K562 (cell line): ENCODE data around the gene ANKMY2. TPM values are rescaled to one million over a fixed set of nuclear protein-coding genes. Genes with fewer than 3 reads are reported as not detected.
A peak's percentile ranks its signal among the peaks of the same experiment; 100 is the strongest.

Experiments
- CUX1 ChIP-seq: fragments of 200-800 bp; sonication (Bioruptor generic); IDR thresholded peaks from 2 replicates; pipeline ENCODE4 v1.6.1; 2016; ENCODE audit warnings: missing genetic modification characterization, missing compliant biosample characterization
- RB1 ChIP-seq: fragments of 450-650 bp; IDR thresholded peaks from 2 replicates; pipeline ENCODE4 v1.6.1; 2017; ENCODE audit warnings: low read depth, mild to moderate bottlenecking
- SIRT6 ChIP-seq: IDR thresholded peaks from one replicate; pipeline ENCODE4 v1.6.1; 2012; ENCODE audit warnings: low read depth, mild to moderate bottlenecking, control low read depth, inconsistent platforms, low read length, moderate library complexity
- SMARCA5 ChIP-seq: fragments of 450-650 bp; IDR thresholded peaks from 2 replicates; pipeline ENCODE4 v1.6.1; 2016
- SREBF1 ChIP-seq: fragments of 150-350 bp; IDR thresholded peaks from 2 replicates; pipeline ENCODE4 v1.6.1; 2014; ENCODE audit warnings: antibody characterized with exemption, low read depth, low read length, borderline replicate concordance
- TAF7 ChIP-seq: fragments of 450-650 bp; IDR thresholded peaks from 2 replicates; pipeline ENCODE4 v1.6.1; 2016; ENCODE audit warnings: missing genetic modification characterization, missing compliant biosample characterization
- TOE1 ChIP-seq, 2 experiments: fragments of 450-650 bp in 1 of 2; sonication (generic) in 1 of 2; formaldehyde crosslinking in 1 of 2; IDR thresholded peaks; 2 replicates each; pipeline versions ENCODE4 v1.7.1 to v1.8.0; 2016 to 2022; ENCODE audit warnings: borderline replicate concordance in 2 of 2, mild to moderate bottlenecking in 2 of 2, antibody characterized with exemption in 1 of 2, inconsistent platforms in 1 of 2, low read depth in 1 of 2, missing genetic modification reagents in 1 of 2, moderate library complexity in 1 of 2
- ZNF407 ChIP-seq: fragments of 450-650 bp; IDR thresholded peaks from 2 replicates; pipeline ENCODE4 v1.6.1; 2016; ENCODE audit warnings: low read depth
- polyA plus RNA-seq, 8 experiments: library from polyadenylated mRNA; depleted of rRNA in 4 of 8; stranded (reverse) in 5 of 8; unstranded in 3 of 8; fragments of >200 nt; fragmentation: Nextera tagmentation in 2 of 8; fragmentation: Illumina TruSeq in 1 of 8; extraction: Ambion mirVana in 2 of 8; extraction: Trizol in 1 of 8; gene quantifications; 2 replicates each; pipeline versions ENCODE4 v1.2.1 to v1.2.3, GENCODE V29; 2011 to 2014; ENCODE audit warnings: inconsistent platforms in 1 of 8, missing spikeins in 1 of 8
- total RNA-seq, 7 experiments: library from RNA; depleted of rRNA in 6 of 7; stranded (reverse); fragments of >200 nt in 6 of 7; fragmentation: Illumina TruSeq in 2 of 7; extraction: Trizol in 2 of 7; gene quantifications; 2 replicates each; pipeline versions ENCODE4 v1.2.1 to v1.2.3, GENCODE V29; 2011 to 2021; ENCODE audit warnings: low replicate concordance in 1 of 7
- TF ChIP-seq, protein P1 (sequence below): sonication (generic); formaldehyde crosslinking; IDR thresholded peaks from 2 replicates; pipeline ENCODE4 v1.4.0; 2020; ENCODE audit warnings: mild to moderate bottlenecking, missing genetic modification reagents

Gene ANKMY2
- total and polyA plus RNA-seq, 9 of the 15 experiments (the other 6 are each of a cell fraction or from before 2014, with no cell fraction given), result 38.9 to 71.5 (median 48.8) TPM

GRCh38 chr7:16668049-16668858, 22.7 kb upstream of the ANKMY2 start (continued):
- TF ChIP-seq TOE1 (IDR thresholded peaks at IDR 0.05; ENCODE audit: borderline replicate concordance) (no peak), TOE1 (CRISPR knock-in tag; IDR thresholded peaks at IDR 0.05; ENCODE audit: borderline replicate concordance, low read depth) (no peak), SREBF1 (no peak), TAF7 (peak; percentile 77; the same call in 1 of the 2 replicates), RB1 (no peak), CUX1 (CRISPR knock-in tag) (0 out of 2 replicates have a peak, but pooled peaks have one; percentile 69), ZNF407 (no peak), SMARCA5 (no peak), SIRT6 (no peak)
- TF ChIP-seq, protein P1, sequence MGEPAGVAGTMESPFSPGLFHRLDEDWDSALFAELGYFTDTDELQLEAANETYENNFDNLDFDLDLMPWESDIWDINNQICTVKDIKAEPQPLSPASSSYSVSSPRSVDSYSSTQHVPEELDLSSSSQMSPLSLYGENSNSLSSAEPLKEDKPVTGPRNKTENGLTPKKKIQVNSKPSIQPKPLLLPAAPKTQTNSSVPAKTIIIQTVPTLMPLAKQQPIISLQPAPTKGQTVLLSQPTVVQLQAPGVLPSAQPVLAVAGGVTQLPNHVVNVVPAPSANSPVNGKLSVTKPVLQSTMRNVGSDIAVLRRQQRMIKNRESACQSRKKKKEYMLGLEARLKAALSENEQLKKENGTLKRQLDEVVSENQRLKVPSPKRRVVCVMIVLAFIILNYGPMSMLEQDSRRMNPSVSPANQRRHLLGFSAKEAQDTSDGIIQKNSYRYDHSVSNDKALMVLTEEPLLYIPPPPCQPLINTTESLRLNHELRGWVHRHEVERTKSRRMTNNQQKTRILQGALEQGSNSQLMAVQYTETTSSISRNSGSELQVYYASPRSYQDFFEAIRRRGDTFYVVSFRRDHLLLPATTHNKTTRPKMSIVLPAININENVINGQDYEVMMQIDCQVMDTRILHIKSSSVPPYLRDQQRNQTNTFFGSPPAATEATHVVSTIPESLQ (CRISPR knock-in tag), result no peak
